Panc1 (cell line): ENCODE data around the gene TP73. TPM values are rescaled to one million over a fixed set of nuclear protein-coding genes. Genes with fewer than 3 reads are reported as not detected.
A peak's percentile ranks its signal among the peaks of the same experiment; 100 is the strongest.

Experiments used
- ATAC-seq: fragments of 200-7000 bp; cut with Tn5 transposase; 2 replicates; pipeline ENCODE4 v1.9.1; 2020; ENCODE audit warnings: mild to moderate bottlenecking, moderate library complexity
- BruUV-seq: library from RNA; stranded (reverse); fragments of 400-500 nt; replicated peaks from 2 replicates; lab custom pipeline; 2021; lab: Mats Ljungman, UMichigan
- CTCF ChIA-PET: fragments of 300-600 bp; sonication (Branson Sonifier 250); formaldehyde crosslinking; loops from one replicate; lab custom pipeline; 2022; ENCODE audit warnings: antibody characterized with exemption; lab: Charles Lee
- POLR2A ChIA-PET: fragments of 300-600 bp; sonication (Branson Sonifier 250); formaldehyde crosslinking; loops from one replicate; lab custom pipeline; 2022; ENCODE audit warnings: antibody characterized with exemption; lab: Charles Lee
- DNase-seq: peaks from one replicate; pipeline ENCODE4 v3.0.0-alpha.2; 2010; ENCODE audit warnings: low read depth, low spot score
- H3K27ac ChIP-seq: 2 replicates; pipeline ENCODE4 v1.5.1; 2011; ENCODE audit warnings: mild to moderate bottlenecking, low read length, inconsistent platforms
- H3K27me3 ChIP-seq: fragments of 200-500 bp; sonication (Bioruptor generic); 2 replicates; pipeline ENCODE4 v1.6.0; 2014; ENCODE audit warnings: low read length, inconsistent platforms; ENCODE audit not compliant: control insufficient read depth, insufficient read depth
- H3K36me3 ChIP-seq: fragments of 200-500 bp; sonication (Bioruptor generic); 2 replicates; pipeline ENCODE4 v1.5.1; 2014; ENCODE audit warnings: inconsistent platforms, mild to moderate bottlenecking, low read length, moderate library complexity; ENCODE audit not compliant: control insufficient read depth, insufficient read depth
- H3K4me1 ChIP-seq: 2 replicates; pipeline ENCODE4 v1.5.1; 2011; ENCODE audit warnings: inconsistent platforms, mild to moderate bottlenecking, low read length, moderate library complexity; ENCODE audit not compliant: control insufficient read depth, insufficient read depth
- H3K4me3 ChIP-seq, 2 experiments: 2 replicates each; pipeline ENCODE4 v1.5.1; 2011 to 2012; ENCODE audit warnings: low read depth in 2 of 2, low read length in 2 of 2, mild to moderate bottlenecking in 2 of 2, inconsistent platforms in 1 of 2, moderate library complexity in 1 of 2
- H3K9me3 ChIP-seq: fragments of 200-500 bp; sonication (Bioruptor generic); 2 replicates; pipeline ENCODE4 v1.5.1; 2014; ENCODE audit warnings: low read depth, mild to moderate bottlenecking, inconsistent platforms, low read length, moderate library complexity; ENCODE audit not compliant: control insufficient read depth, insufficient read depth
- POLR2AphosphoS5 ChIP-seq: IDR thresholded peaks from 2 replicates; pipeline ENCODE4 v1.6.1; 2012; ENCODE audit warnings: mild to moderate bottlenecking, low read depth, low read length, moderate library complexity
- SIN3A ChIP-seq: IDR thresholded peaks from 2 replicates; pipeline ENCODE4 v1.6.1; 2012; ENCODE audit warnings: low read depth, mild to moderate bottlenecking, low read length, moderate library complexity, borderline replicate concordance; ENCODE audit not compliant: insufficient read depth
- TCF7L2 ChIP-seq: IDR thresholded peaks from 2 replicates; pipeline ENCODE4 v1.6.1; 2011; ENCODE audit warnings: mild to moderate bottlenecking, low read depth, low read length, inconsistent platforms
- in situ Hi-C: cut with HindIII; loops from 2 replicates; pipeline ENCODE4 v1.10.0; 2016; ENCODE audit warnings: low sequenced_read_pairs, low pct_unique_long_range_greater_than_20kb
- intact Hi-C: fragments of 100-400 bp; cut with micrococcal nuclease; formaldehyde crosslinking; loops from one replicate; pipeline ENCODE4 v1.10.0; 2022; ENCODE audit not compliant: unreplicated experiment
- total RNA-seq: library from RNA; stranded (reverse); gene quantifications from one replicate; pipeline ENCODE4 v1.2.1, GENCODE V29; 2021; ENCODE audit not compliant: unreplicated experiment
- TF ChIP-seq, protein P1 (sequence below): fragments of 450-650 bp; IDR thresholded peaks from 2 replicates; pipeline ENCODE4 v1.5.1; 2017; ENCODE audit warnings: mild to moderate bottlenecking
- TF ChIP-seq, protein P2 (sequence below), 2 experiments: IDR thresholded peaks; 2 replicates each; pipeline ENCODE4 v1.6.1; 2011 to 2012; ENCODE audit warnings: low read depth in 2 of 2, control low read depth in 1 of 2, low read length in 1 of 2, mild to moderate bottlenecking in 1 of 2, moderate library complexity in 1 of 2; ENCODE audit not compliant: insufficient read depth in 1 of 2

The TP73 gene
- total RNA-seq, 1 experiment from 2014 or later, result 4.7 TPM

GRCh38 chr1:3671371-3672180 is 19.3 kb downstream of the TP73 start:
- peaks cover 35% of the 10 kb centered on the region for H3K4me1 ChIP-seq
- H3K36me3 ChIP-seq, result no peaks in the 10 kb centered on the region
- no peaks in the 10 kb centered on the region for H3K9me3 ChIP-seq
- no peak for DNase-seq
- ATAC-seq, result peak; percentile 33
- no peaks in the 10 kb centered on the region for H3K27me3 ChIP-seq
- POLR2A ChIA-PET, result no interaction called here
- in situ Hi-C loops (no loop called here), intact Hi-C loops (no loop called here)
- H3K4me3 ChIP-seq, result no peak overlapping the region
- BruUV-seq, result no TSS peak
- H3K27ac ChIP-seq, result no peak overlapping the region
- no peak for TF ChIP-seq SIN3A
- TF ChIP-seq POLR2AphosphoS5, result no peak
- TF ChIP-seq, protein P1, sequence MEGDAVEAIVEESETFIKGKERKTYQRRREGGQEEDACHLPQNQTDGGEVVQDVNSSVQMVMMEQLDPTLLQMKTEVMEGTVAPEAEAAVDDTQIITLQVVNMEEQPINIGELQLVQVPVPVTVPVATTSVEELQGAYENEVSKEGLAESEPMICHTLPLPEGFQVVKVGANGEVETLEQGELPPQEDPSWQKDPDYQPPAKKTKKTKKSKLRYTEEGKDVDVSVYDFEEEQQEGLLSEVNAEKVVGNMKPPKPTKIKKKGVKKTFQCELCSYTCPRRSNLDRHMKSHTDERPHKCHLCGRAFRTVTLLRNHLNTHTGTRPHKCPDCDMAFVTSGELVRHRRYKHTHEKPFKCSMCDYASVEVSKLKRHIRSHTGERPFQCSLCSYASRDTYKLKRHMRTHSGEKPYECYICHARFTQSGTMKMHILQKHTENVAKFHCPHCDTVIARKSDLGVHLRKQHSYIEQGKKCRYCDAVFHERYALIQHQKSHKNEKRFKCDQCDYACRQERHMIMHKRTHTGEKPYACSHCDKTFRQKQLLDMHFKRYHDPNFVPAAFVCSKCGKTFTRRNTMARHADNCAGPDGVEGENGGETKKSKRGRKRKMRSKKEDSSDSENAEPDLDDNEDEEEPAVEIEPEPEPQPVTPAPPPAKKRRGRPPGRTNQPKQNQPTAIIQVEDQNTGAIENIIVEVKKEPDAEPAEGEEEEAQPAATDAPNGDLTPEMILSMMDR, result no peak
- no peak for TF ChIP-seq TCF7L2
- TF ChIP-seq, protein P2, sequence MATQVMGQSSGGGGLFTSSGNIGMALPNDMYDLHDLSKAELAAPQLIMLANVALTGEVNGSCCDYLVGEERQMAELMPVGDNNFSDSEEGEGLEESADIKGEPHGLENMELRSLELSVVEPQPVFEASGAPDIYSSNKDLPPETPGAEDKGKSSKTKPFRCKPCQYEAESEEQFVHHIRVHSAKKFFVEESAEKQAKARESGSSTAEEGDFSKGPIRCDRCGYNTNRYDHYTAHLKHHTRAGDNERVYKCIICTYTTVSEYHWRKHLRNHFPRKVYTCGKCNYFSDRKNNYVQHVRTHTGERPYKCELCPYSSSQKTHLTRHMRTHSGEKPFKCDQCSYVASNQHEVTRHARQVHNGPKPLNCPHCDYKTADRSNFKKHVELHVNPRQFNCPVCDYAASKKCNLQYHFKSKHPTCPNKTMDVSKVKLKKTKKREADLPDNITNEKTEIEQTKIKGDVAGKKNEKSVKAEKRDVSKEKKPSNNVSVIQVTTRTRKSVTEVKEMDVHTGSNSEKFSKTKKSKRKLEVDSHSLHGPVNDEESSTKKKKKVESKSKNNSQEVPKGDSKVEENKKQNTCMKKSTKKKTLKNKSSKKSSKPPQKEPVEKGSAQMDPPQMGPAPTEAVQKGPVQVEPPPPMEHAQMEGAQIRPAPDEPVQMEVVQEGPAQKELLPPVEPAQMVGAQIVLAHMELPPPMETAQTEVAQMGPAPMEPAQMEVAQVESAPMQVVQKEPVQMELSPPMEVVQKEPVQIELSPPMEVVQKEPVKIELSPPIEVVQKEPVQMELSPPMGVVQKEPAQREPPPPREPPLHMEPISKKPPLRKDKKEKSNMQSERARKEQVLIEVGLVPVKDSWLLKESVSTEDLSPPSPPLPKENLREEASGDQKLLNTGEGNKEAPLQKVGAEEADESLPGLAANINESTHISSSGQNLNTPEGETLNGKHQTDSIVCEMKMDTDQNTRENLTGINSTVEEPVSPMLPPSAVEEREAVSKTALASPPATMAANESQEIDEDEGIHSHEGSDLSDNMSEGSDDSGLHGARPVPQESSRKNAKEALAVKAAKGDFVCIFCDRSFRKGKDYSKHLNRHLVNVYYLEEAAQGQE (IDR thresholded peaks at IDR 0.05; ENCODE audit: insufficient read depth in 1 of 2, low read depth in 2 of 2, low read length in 1 of 2), result no peak
- CTCF ChIA-PET, result no interaction called here

GRCh38 chr1:3672231-3672970 is 20.1 kb downstream of the TP73 start:
- H3K4me3 ChIP-seq, result no peak overlapping the region
- no peak overlapping the region for H3K27ac ChIP-seq
- no peaks in the 10 kb centered on the region for H3K36me3 ChIP-seq
- POLR2A ChIA-PET, result interaction anchor here (0.6 kb wide), 1 partner anchor 1124 kb away, joined by 5 read pairs; no protein-coding TSS in a partner anchor
- intact Hi-C loops (no loop called here), in situ Hi-C loops (no loop called here)
- no peak for ATAC-seq
- no peak for DNase-seq
- CTCF ChIA-PET, result no interaction called here
- H3K9me3 ChIP-seq, result no peaks in the 10 kb centered on the region
- H3K27me3 ChIP-seq, result no peaks in the 10 kb centered on the region
- TF ChIP-seq POLR2AphosphoS5, result no peak
- no peak for TF ChIP-seq TCF7L2
- TF ChIP-seq, protein P2 (IDR thresholded peaks at IDR 0.05; ENCODE audit: insufficient read depth in 1 of 2, low read depth in 2 of 2, low read length in 1 of 2), result no peak
- TF ChIP-seq, protein P1, result no peak
- no peak for TF ChIP-seq SIN3A
- no TSS peak for BruUV-seq
- H3K4me1 ChIP-seq, result peaks cover 35% of the 10 kb centered on the region
